Activated naive CD4-positive, alpha-beta T cell treated with anti-CD3 and anti-CD28 coated beads, Interleukin-2, amount 50 U/mL, for 16 hours (primary cell): Measurements from ENCODE around the gene NQO2.

Experiments
- DNase-seq: peaks from one replicate; pipeline ENCODE4 v3.0.0-alpha.2; 2020

NQO2 gene, protein sequence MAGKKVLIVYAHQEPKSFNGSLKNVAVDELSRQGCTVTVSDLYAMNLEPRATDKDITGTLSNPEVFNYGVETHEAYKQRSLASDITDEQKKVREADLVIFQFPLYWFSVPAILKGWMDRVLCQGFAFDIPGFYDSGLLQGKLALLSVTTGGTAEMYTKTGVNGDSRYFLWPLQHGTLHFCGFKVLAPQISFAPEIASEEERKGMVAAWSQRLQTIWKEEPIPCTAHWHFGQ

DNA sequence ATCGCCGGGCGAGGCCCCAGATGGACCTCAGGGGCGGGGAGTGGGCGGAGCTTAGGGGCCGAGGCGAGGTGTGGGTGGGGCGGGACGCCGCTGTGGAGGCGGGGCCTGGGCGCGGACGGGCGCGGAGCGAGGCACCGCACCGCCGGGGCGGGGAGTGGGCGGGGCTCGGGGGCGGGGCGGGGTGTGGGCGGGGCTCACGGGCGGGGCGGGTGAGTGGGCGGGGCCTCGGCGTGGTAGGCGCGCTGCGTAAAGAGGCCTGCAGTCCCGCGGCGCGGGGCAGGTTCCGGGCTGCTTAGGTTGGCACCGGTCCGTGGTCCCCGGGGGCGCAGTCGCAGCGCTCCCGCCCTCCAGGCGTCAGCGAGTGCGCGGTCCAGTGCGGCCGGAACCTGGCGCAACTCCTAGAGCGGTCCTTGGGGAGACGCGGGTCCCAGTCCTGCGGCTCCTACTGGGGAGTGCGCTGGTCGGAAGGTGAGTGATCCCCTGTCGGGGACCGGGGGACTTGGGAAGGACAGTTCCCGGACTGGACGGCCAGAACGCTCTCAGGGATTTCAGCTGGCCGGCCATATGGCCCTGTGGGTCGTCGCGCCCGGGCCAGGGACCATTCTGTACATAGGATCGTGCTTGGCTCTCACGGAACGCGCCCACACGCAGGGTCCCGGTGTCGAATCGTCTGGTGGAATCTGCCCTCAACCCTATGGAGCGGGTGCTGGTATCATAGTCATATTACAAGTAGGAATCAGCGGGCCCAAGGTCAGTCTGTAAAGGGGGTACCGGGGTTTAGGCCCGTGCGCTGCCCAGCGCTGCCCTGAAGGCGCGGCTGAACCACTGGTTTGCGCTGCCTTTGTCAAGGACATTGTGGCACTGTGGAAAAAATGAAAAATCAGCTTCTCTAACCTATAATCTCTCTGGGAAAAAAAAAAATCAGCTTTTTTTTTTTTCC, at the start of gene NQO2:
TSS of gene NQO2 (plus strand) at position 277 of the 940 bp plus-strand sequence. CDS start 6,659 bp downstream, outside the sequence.
- DNase-seq: peak; percentile 88

DNA sequence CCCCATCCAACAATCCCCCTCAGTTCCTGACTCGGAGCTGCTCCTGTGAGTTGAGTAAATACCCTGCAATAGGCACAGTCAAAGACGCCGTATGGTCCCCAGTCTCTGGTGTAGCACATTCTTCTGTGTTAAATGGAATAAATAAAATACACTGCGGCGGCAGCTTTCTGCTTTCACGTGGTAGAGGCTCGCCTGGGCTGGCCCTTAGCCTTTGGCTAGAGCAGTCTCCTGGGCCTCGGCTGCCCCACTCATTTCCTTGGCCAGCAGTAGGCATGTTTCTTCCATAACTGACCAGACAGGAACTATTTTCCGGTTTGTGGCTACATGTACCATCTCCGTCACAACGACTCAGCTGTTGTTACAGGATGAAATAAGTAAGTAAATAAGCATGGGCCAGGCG, 49.0 kb upstream of the NQO2 start:
- no peak for DNase-seq

DNA sequence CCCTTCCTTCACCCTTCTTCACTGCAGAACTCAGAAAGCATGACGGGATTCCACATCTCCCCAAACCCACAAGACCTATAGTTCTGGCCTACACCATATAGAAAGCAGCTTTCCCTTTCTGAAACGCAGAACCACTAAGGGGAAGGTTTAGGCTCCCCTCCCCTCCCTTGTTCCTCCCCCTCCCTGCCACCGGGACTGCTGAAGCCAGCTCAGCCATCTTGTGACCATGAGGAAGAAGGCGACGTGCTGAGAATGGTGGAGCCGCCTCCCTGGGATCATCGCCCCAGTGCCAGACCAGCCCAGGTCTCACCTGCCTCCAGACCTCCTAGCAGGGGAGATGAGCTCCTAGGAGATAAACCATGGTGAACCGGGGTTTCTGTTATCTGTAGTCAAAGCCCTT, 48.0 kb upstream of the NQO2 start:
- no peak for DNase-seq

DNA sequence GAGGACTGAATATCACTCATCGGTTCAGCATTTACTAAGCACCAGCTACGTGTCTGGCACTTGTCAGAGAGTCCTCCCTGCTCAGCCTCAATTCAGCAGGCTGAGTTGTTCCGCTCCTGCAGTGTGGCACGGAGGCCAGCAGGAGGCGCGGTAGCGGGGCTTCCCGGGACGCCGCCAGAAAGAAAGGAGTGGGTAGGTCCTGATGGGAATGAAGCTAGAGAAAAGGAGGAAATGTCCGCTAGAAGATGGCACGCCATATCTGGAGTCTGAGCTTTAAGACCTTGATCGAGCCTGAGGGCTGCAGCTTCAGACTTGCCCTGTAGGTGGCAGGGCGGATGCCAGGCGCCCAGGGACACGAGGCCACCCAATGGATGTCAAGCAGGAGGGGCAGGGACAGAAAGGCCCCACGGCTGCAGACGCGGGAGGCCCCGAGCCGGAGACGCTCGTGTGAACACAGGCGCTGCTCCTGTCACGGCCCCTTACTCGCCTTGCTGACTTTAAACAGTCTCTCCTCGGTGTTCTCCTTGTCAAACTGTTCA, 47.1 kb upstream of the NQO2 start:
- peak; percentile 66 for DNase-seq

DNA sequence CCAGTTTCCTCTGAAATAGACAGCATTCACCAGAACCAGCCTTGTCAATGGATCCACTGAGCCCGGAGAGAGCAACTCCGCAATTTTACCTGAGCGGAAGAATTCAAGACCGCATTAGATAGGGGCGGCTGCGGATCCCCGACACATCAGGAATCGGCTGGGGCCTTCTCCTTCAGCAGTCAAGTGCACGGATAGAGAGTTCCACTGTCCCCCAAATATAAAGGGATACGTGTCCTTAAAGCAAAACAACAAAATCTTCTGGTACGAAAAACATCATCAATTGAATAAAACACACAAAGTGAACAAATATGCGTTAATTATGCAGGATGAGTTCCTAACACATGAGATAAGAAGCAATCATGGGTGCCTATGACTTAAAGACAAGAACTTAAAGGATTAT, 46.6 kb upstream of the NQO2 start:
- DNase-seq: no peak

DNA sequence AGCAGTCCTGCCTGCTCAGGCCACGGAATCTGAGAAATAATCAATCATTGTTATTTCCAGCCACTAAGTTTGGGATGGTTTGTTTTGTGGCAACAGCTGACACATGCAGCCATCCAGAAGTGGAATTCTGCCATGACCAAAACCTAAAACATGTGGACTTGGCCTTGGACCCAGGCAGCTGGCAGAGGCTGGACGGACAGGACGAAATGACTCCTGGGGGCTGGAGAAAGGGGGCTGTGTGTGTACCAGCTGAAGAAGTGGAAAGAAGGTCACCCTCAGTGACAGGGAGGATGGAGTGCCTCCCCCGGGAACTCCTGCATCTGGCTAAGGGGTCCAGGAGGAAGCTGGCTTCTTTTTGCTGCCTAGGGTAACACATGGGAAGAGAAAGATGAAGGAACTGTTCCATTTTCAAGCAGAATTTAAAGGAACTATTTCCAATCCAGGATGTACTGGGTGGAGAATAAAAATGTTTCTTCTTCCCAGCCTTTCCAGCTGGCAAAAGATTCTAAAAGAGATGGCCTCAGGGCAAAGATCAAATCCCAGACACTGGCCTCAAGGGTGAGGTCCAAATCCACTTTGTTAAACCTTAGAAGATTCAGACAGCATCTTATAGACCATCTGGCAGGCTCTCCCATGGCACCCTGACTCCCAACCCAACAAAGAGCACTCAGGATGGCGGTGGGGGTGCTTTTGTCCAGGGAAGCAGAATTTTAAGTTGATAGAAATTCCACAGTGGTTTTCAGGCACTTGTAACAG, 42.6 kb upstream of the NQO2 start:
- DNase-seq: no peak

DNA sequence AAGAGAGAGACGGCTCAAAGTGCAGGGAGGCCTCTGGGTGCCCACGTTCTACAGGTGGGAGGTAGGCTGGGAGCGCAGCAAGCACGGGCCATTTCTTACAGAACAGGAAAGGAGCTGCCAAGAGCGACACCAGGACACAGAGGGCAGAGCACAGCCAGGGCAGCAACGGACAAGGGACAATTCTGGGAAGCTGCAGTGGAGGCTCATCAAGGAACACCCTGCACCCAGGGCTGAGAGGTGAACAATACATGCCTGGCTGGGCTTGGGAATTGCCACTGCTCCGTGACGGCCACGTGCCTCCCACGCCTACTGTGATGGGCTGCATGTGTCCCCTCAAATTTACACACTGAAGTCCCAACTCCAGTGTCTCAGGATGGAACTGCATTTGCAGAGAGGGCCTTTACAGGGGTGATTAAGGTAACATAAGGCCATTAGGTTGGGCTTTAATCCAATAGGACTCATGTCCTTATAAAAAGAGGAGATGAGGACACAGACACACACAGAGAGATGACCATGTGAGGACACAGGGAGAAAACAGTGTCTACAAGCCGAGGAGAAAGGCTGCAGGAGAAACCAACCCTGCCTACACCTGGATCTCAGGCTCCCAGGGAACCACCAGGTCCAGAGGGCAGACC, 41.9 kb upstream of the NQO2 start:
- DNase-seq: no peak

DNA sequence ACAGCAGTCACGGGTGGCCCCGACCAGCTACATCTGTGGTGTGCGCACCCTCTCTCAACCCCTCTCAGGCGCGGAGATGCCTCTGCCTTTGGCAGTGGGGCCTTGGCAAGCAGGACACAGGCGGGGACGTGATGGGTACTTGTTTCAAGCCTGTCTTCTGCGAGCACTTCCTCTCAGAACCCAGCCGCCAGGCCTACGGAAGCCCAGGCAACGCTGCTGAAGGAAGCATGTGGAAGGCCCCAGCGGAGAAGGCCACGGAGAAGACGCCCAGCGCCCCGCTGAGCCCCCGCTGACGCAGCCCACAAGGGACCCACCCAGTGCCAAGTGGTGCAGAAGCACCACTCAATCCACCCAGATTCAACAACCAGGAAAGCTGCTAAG, 41.4 kb upstream of the NQO2 start:
- no peak for DNase-seq

DNA sequence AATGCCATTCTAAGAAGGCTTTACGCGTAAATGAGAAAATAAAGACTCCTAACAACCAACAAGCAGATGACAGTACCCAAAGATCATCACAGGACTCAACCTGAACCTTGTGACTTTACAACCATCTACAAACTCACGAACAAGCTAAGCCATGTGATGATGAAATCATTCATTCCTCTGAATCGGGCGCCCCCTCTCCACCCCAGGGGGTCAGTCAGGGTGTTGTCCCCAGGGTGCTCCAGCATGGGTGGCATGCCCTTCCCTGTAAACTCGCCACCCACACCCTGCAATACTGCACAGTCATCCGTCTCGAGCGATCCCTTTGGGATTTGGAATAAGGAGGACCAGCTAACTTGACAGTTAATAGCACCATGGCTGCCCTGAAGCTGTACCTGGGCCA, 40.9 kb upstream of the NQO2 start:
- DNase-seq: no peak

DNA sequence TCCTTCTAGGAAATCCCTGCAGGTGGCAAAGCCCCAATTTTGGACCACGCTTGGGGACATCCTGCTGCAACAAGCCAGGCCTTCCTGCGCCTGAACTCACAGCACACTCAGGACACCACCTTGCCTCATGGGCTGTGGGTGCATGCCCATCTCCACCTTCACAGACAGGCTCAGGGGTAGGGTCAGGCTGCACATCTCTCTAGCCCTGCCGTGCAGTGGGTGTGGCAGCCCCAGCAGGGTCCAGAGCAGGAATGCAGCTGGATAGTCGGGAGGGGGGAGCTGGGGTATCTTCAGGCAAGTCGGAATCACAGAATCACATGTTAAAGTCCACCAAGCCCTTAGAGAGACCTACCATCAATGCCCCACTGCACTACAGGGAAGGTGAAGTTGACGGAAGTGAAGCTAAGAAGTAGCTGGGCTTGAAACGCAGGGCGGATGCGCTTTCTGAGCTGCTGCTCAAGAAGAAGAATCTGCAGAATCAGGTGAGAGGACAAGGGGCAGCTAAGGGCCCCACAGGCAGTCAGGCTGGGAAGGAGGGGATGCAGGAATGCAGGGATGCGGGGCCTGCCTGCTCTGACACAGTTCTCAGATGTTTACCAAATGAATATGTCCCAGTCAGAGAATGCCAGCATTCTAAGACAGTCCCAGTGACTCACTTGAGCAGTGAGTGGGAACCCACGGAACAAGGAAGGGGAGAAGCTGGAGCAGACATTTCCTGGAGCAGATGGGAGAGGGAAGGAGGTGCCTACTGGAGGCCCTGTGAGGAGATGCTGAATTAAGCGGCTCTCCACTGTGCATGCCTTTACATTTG, 39.6 kb upstream of the NQO2 start:
- DNase-seq: no peak

DNA sequence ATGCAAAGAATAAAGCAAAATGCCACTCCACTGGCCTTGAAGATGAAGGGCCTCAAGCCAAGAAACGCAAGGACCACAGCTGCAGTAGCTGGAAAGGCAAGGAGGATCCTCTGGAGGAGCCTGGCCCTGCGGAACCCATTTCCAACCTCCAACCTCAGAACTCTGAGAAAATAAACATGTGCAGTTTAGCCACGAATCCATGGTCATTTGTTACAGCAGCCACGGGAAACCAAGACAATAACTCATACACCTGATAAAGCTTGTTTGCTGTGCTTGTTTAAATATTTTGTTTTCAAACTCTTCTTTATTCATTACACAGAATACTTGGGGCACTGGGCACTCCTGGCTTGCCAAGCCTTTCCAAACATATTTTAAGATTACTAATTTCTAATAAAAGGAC, 38.8 kb upstream of the NQO2 start:
- no peak for DNase-seq

DNA sequence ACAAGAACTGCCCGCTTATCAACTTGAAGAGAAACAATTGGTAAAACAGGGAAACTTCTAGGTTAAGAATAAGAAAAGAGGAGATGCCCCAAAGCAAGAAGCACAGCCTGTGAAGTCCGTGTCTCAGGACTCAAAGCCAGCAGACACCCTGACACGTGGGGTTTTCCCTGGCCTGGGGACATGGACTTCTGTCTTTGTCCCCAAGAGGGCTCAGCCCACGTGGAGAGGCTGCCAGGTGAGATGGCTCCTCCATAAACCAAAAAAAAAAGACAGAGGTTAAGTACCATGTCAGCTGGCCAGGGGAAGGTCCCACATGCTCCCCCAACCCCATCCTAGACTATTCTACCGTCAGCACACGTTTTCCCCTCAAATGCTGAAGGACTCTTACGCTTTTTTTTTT, 38.2 kb upstream of the NQO2 start:
- no peak for DNase-seq

DNA sequence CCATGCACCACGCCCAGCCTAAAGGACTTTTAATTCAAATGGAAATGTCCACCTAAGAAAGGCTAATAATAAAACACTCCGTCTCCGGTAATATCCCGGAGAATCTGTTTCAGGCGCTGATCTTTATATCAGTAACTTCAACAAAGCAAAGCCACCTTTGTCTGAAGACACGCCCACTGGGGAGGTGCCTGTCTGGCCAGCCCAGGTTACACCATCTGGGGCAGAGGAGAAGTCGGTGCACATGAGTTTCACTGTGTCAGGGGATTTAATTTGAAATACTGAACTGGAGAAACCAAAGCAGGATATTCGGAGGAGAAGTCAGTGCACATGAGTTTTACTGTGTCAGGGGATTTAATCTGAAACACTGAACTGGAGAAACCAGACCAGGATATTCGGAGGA, 37.7 kb upstream of the NQO2 start:
- no peak for DNase-seq

DNA sequence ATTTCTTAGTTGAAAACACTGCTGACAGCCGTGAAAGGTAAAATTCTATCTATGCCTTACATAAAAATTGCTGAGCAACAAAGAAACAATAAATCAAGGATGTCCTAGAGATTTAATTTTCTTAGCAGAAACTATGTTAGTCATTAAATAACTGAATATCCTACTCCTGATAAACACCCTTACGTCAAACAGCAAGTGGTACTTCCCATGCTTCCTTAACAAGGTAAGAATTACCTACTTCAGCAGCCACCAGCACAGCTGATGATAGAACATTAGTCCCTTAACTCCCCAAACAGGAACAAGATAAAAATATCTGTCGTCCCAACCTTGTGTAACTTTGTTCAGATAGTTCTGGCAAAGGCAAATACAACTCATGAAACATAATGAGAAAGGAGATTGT, 37.1 kb upstream of the NQO2 start:
- DNase-seq: no peak

DNA sequence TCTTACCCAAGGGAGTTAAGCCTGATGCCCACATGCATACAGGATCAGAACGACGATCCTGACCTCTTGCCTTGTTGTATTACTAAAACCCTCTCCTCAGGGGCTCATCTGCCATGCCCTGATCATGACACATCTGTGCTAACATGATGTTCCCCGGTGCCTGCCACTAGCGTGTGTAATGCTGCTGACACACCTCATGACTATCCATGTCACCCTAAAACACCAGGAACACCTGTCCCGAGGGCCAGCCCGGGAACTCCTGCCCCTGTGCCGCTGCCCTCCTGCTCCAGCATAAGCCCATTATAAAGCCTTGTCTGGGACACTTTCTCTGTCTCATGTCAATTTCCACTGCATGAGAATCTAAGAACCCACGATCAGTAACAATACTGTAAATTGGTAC, 35.9 kb upstream of the NQO2 start:
- DNase-seq: no peak

DNA sequence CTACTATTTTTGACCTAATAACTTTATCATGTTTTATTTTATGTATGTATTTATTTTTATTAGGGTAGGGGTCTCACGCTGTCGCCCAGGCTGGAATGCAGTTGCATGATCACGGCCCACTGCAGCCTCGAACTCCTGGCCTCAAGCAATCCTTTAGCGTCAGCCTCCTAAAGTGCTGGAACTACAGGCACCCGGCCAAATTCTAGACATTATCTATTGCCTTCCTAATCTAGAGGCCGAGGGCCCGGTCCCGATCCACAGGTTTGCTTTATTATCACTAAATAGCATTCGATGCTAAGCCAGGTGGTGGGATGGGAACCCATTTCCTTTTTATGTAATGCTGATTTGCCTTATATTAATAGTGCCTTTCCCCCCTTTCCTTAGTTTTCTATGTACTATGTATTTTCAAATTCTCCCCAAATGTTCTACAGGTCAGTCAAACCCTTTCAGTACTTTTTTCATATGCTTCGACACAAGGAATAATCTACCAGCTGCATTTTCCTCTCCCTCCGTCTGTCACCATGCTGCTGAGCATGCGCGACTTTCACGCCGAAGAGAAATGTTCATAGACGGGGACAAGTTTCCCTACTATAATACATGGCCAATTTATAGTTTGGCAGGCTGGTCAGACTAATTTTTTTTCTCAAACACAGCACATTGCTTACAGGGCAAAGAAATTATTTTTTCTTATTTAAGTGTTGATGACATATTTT, 34.7 kb upstream of the NQO2 start:
- DNase-seq: no peak

DNA sequence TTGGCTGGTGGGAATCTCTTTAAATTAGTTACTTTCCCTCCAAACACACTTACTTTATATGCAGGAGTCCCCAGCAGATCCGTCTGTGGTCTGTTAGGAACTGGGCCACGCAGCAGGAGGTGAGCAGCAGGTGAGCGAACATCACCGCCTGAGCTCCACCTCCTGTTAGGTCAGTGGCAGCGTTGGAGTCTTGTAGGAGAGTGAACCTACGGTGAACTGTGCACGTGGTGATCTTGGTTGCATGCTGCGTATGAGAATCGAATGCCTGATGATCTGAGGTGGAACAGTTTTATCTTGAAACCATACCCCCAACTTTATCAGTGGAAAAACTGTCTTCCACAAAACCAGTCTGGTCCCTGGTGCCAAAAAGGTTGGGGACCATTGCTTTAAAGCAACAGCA, 33.3 kb upstream of the NQO2 start:
- no peak for DNase-seq

DNA sequence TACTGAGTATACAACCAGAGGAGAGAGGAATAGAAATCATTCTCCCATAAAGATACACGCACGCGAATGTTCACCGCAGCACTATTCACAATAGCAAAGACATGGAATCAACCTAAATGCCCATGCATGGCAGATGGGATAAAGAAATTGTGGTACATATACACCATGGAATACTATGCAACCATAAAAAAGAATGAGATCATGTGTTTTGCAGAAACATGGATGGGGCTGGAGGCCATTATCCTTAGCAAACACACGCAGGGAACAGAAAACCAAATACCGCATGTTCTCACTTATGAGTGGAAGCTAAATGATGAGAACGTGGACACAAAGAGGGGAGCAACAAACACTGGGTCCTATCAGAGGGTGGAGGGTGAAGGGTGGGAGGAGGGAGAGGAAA, 31.8 kb upstream of the NQO2 start:
- DNase-seq: no peak

DNA sequence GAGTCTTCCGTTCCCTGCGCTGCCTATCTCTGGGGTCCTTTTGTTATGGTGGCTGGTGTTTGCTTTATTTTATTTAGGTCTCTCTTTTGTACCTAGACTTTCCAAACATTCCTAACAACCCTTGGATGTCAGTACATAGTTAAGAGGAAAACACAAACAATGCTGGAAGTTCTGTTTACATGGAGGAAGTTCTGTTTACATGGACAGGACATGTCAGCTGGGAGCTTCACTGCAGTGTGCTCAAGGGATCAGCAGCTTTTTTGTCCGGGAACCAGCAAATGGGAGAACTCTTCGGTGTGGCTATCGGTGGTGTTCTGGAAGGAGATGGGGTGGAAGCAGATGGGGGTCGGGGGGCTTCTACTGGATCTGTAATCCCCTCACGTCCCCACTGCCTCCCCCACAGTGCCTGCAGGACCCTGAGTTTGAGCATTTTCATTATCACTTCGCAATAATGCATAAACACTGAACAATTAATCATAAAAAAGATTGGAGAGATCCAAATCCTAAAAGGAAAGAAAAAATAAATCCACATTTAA, 31.0 kb upstream of the NQO2 start:
- DNase-seq: no peak

DNA sequence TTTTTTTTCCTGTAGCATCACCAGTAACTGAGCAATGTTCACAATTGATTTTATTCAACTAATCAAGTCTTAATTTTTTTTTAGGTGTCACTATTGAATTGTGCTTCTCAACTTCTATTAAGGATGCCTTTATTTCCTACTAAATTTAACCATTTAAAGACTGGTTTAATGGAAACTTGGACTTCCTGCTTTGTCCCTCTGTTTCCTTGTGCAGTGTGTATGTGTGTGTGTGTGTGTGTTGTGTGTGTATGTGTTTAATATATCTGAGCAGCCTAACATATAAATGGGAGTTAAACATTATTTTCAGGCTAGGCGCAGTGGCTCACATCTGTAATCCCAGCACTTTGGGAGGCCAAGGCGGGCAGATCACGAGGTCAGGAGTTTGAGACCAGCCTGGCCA, 30.1 kb upstream of the NQO2 start:
- no peak for DNase-seq

DNA sequence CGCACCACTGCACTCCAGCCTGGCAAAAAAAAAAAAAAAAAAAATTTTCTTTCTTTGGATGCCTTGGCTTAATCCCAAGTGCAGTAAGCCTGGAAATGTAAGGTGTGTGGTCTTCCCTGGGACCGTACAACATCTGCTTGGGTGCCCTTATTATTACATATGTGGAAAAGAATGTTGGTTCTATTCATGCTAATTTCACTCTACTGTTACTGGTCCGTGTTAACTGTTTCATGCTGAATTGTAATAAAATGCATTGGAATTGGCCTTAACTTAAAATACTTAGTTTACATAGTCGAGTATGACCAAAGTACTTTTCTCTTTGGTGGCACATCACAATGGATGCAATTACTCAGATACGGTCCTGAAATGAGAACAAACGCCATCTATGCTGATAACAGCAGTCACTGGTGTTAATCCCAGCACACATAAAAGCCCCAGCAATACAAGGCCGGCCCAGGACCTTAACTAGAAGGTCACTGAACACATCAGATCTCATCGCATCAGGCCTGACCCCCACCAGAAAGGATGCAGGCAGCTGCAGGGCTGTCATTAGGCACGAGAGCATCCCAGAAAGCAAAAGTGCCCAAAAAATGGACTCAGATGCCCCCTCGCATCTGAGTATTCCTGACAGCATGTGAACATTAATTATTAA, 29.5 kb upstream of the NQO2 start:
- DNase-seq: no peak
